ENCODE results near the gene SMARCD1.

The SMARCD1 gene

DNA sequence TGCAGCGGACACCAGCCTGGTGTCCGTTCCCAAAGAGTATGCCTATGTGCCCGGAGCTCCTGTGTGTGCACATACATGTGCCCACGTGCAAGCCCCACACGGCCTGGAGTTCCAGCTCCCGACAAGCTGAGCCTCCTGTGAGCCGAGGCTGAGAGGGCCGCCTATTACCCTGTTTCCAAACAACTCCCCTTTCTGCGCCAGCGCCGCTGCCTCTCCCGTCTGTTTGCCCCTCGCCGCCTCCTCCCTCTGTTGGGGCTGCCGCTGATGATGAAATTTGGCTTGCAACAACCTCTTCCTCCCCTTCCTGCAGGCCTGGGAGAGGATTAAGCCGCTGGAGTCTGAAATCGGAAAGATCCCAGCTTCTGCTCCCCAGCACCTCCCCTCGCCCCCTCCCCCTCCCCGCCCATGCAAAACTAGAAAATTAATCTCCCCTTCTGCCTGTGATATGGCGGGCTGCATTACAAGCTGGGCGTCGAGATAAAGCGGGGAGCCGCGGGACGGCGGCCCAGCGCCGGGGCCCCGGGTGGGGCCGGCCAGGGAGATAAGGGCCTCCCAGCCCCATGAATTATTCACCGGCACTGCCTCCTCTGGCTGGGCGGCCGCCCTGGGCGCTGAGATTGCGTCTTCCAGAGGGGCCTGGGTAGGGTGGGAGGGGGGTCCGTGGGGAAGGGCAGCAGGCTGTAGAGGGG, 34.6 kb upstream of the SMARCD1 start:
- TF ChIP-seq EZH2phosphoT487 (IDR thresholded peaks at IDR 0.05; ENCODE audit: low read depth) = no peak
- TF ChIP-seq, protein P1, sequence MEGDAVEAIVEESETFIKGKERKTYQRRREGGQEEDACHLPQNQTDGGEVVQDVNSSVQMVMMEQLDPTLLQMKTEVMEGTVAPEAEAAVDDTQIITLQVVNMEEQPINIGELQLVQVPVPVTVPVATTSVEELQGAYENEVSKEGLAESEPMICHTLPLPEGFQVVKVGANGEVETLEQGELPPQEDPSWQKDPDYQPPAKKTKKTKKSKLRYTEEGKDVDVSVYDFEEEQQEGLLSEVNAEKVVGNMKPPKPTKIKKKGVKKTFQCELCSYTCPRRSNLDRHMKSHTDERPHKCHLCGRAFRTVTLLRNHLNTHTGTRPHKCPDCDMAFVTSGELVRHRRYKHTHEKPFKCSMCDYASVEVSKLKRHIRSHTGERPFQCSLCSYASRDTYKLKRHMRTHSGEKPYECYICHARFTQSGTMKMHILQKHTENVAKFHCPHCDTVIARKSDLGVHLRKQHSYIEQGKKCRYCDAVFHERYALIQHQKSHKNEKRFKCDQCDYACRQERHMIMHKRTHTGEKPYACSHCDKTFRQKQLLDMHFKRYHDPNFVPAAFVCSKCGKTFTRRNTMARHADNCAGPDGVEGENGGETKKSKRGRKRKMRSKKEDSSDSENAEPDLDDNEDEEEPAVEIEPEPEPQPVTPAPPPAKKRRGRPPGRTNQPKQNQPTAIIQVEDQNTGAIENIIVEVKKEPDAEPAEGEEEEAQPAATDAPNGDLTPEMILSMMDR (IDR thresholded peaks at IDR 0.05; ENCODE audit: low read depth, low read length) = no peak
- no peak overlapping the region for H3K4me2 ChIP-seq (ENCODE audit: low read length)
- no peak overlapping the region for H3K9ac ChIP-seq (ENCODE audit: low read length)
- H3K27ac ChIP-seq (ENCODE audit: low read length) = no peak overlapping the region
- no peaks in the 10 kb centered on the region for H3K79me2 ChIP-seq (ENCODE audit: low read length)
- no peaks in the 10 kb centered on the region for H4K20me1 ChIP-seq (ENCODE audit: insufficient read depth, low read length)
- peaks cover 10% of the 10 kb centered on the region; the same call in 1 of the 2 replicates for H3K27me3 ChIP-seq (ENCODE audit: low read depth, low read length)
- H2AFZ ChIP-seq (ENCODE audit: low read depth, low read length) = no peak overlapping the region
- no peaks in the 10 kb centered on the region for H3K36me3 ChIP-seq (replicated peaks; ENCODE audit: low read depth, low read length)
- peaks cover 3% of the 10 kb centered on the region; the same call in 1 of the 2 replicates for H3K4me1 ChIP-seq (ENCODE audit: low read length)
- no peaks in the 10 kb centered on the region for H3K9me3 ChIP-seq (ENCODE audit: insufficient read depth, low read length)
- no peak overlapping the region for H3K4me3 ChIP-seq (ENCODE audit: low read length)

DNA sequence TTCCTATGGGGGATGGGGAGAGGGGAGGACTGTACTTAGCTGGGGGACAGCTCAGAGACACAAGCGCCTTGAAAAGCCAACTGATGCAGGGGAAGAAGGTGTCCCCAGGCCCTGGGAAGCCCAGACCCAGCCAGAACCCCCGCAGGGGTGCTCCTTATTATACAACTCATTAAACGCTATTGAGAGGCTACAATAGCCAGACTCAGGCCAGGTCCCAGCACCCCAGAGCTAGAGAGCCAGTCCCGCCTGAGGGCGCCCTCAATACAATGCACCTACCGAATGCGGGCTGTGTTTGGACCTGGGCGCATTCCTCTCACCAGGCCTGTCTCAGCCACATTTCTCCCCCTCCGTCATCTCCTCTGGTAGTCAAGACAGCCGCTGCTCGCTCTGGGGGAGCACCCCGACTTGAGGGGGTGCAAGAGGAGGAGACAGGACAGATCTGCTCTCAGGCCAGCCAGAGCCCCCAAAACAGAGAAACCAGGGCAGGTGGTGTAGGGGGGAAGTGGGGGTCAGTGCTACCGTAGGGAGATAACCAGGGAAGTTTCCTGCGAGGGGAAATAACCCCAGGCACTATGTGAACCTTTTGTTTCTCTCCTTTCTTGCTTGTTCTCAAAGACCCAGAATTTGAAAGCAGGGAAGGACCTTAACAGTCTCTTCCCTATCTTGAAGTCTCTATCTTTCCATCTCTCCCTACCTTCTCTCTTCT, 33.9 kb upstream of the SMARCD1 start:
- Histone ChIP-seq H3K27me3 (ENCODE audit: low read depth, low read length) (peaks cover 10% of the 10 kb centered on the region; the same call in 1 of the 2 replicates), H3K36me3 (replicated peaks; ENCODE audit: low read depth, low read length) (no peaks in the 10 kb centered on the region), H3K79me2 (ENCODE audit: low read length) (no peaks in the 10 kb centered on the region), H2AFZ (ENCODE audit: low read depth, low read length) (no peak overlapping the region), H3K27ac (ENCODE audit: low read length) (no peak overlapping the region), H3K4me3 (ENCODE audit: low read length) (no peak overlapping the region), H4K20me1 (ENCODE audit: insufficient read depth, low read length) (no peaks in the 10 kb centered on the region), H3K9ac (ENCODE audit: low read length) (no peak overlapping the region), H3K4me2 (ENCODE audit: low read length) (no peak overlapping the region), H3K9me3 (ENCODE audit: insufficient read depth, low read length) (no peaks in the 10 kb centered on the region), H3K4me1 (ENCODE audit: low read length) (peaks cover 8% of the 10 kb centered on the region)
- no peak for TF ChIP-seq EZH2phosphoT487 (IDR thresholded peaks at IDR 0.05; ENCODE audit: low read depth)
- TF ChIP-seq, protein P1 (IDR thresholded peaks at IDR 0.05; ENCODE audit: low read depth, low read length) = no peak

DNA sequence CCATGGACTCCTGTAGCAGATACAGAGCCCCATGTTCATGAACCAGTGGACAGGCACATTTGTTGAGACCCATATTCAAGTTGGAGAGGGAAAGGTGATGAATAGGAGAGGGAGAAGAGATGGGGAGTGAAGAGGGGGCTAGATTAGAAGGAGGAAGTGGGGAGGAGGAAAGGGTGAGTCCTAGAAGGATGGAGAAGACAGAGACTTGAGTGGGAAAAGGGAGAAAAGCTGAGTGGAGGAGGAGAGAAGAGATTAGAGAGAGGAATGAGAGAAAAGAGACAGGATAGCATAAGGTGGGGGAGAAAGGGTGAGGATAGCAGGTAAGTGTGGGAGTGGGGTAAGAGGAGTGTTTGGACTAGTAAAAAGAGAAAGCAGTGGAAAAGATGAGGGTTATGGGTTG, 32.6 kb upstream of the SMARCD1 start:
- H3K4me3 ChIP-seq (ENCODE audit: low read length) = no peak overlapping the region
- H3K27me3 ChIP-seq (ENCODE audit: low read depth, low read length) = peaks cover 10% of the 10 kb centered on the region; the same call in 1 of the 2 replicates
- TF ChIP-seq, protein P1 (IDR thresholded peaks at IDR 0.05; ENCODE audit: low read depth, low read length) = no peak
- TF ChIP-seq EZH2phosphoT487 (IDR thresholded peaks at IDR 0.05; ENCODE audit: low read depth) = no peak
- no peak overlapping the region for H3K9ac ChIP-seq (ENCODE audit: low read length)
- no peaks in the 10 kb centered on the region for H4K20me1 ChIP-seq (ENCODE audit: insufficient read depth, low read length)
- no peaks in the 10 kb centered on the region for H3K9me3 ChIP-seq (ENCODE audit: insufficient read depth, low read length)
- H2AFZ ChIP-seq (ENCODE audit: low read depth, low read length) = no peak overlapping the region
- H3K4me2 ChIP-seq (ENCODE audit: low read length) = no peak overlapping the region
- H3K79me2 ChIP-seq (ENCODE audit: low read length) = no peaks in the 10 kb centered on the region
- no peak overlapping the region for H3K27ac ChIP-seq (ENCODE audit: low read length)
- H3K4me1 ChIP-seq (ENCODE audit: low read length) = peaks cover 15% of the 10 kb centered on the region
- H3K36me3 ChIP-seq (replicated peaks; ENCODE audit: low read depth, low read length) = no peaks in the 10 kb centered on the region

DNA sequence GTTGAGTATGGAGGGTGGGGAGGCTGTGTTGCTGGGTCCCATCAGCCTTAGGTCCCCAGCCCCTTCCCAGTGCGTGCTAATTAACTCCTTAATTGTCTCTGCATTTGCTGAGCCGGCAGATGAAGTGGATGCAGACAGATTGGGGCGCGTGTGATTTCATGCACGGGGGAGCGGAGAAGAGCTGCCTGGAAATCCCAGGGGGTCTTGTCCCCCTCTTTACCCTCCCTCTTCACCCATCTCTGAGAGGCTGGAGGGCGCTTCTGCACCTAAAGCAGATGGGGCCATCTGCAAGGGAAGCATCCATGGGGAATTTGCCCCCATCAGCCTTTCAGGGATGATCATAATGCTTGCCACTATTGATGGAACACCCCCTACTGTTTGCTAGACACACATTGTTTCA, 32.2 kb upstream of the SMARCD1 start:
- peaks cover 10% of the 10 kb centered on the region; the same call in 1 of the 2 replicates for H3K27me3 ChIP-seq (ENCODE audit: low read depth, low read length)
- no peaks in the 10 kb centered on the region for H3K79me2 ChIP-seq (ENCODE audit: low read length)
- H3K9ac ChIP-seq (ENCODE audit: low read length) = no peak overlapping the region
- H3K36me3 ChIP-seq (replicated peaks; ENCODE audit: low read depth, low read length) = no peaks in the 10 kb centered on the region
- H2AFZ ChIP-seq (ENCODE audit: low read depth, low read length) = no peak overlapping the region
- H3K4me2 ChIP-seq (ENCODE audit: low read length) = no peak overlapping the region
- no peak overlapping the region for H3K4me3 ChIP-seq (ENCODE audit: low read length)
- no peaks in the 10 kb centered on the region for H3K9me3 ChIP-seq (ENCODE audit: insufficient read depth, low read length)
- no peak overlapping the region for H3K27ac ChIP-seq (ENCODE audit: low read length)
- no peak for TF ChIP-seq EZH2phosphoT487 (IDR thresholded peaks at IDR 0.05; ENCODE audit: low read depth)
- TF ChIP-seq, protein P1 (IDR thresholded peaks at IDR 0.05; ENCODE audit: low read depth, low read length) = no peak
- peaks cover 15% of the 10 kb centered on the region for H3K4me1 ChIP-seq (ENCODE audit: low read length)
- H4K20me1 ChIP-seq (ENCODE audit: insufficient read depth, low read length) = no peaks in the 10 kb centered on the region

Measured in OCI-LY3 (cell line).